GM23338 (cell line): ENCODE data around the gene LILRA6. TPM values are rescaled to one million over a fixed set of nuclear protein-coding genes. Genes with fewer than 3 reads are reported as not detected.
"Not testable (repeated sequence)": the region's sequence is repeated elsewhere in the genome, so short reads cannot be mapped to it uniquely, and the experiment has no call there.

Experiments used
- ATAC-seq: fragments of 200-7000 bp; cut with Tn5 transposase; 3 replicates; pipeline ENCODE4 v1.9.1; 2020
- DNase-seq: peaks from one replicate; pipeline ENCODE4 v3.0.0-alpha.2; 2015; ENCODE audit warnings: low spot score
- H2AFZ ChIP-seq: fragments of 200-600 bp; sonication (generic); 2 replicates; pipeline ENCODE4 v1.8.0; 2016; ENCODE audit warnings: antibody characterized with exemption, mild to moderate bottlenecking, moderate library complexity
- H3F3A ChIP-seq: fragments of 200-600 bp; sonication (generic); replicated peaks from 2 replicates; pipeline ENCODE4 v1.8.0; 2017; ENCODE audit warnings: antibody characterized with exemption, mixed run types, low read depth
- H3K27ac ChIP-seq: fragments of 200-600 bp; sonication (generic); 2 replicates; pipeline ENCODE4 v1.6.1; 2016; ENCODE audit warnings: low read depth
- H3K27me3 ChIP-seq: fragments of 200-600 bp; sonication (generic); 2 replicates; pipeline ENCODE4 v1.8.0; 2016; ENCODE audit warnings: mild to moderate bottlenecking, mixed run types, moderate library complexity; ENCODE audit not compliant: insufficient read depth
- H3K36me3 ChIP-seq: fragments of 200-600 bp; sonication (generic); 2 replicates; pipeline ENCODE4 v1.8.0; 2016; ENCODE audit warnings: mild to moderate bottlenecking; ENCODE audit not compliant: insufficient read depth
- H3K4me1 ChIP-seq: fragments of 200-600 bp; sonication (generic); 2 replicates; pipeline ENCODE4 v1.8.0; 2016; ENCODE audit warnings: mild to moderate bottlenecking, moderate library complexity; ENCODE audit not compliant: insufficient read depth
- H3K4me2 ChIP-seq: fragments of 200-600 bp; sonication (generic); 2 replicates; pipeline ENCODE4 v1.7.1; 2017; ENCODE audit warnings: mixed run types
- H3K4me3 ChIP-seq: fragments of 200-600 bp; sonication (generic); 2 replicates; pipeline ENCODE4 v1.6.1; 2016; ENCODE audit warnings: mixed run types
- H3K79me2 ChIP-seq: fragments of 200-600 bp; sonication (generic); replicated peaks from 2 replicates; pipeline ENCODE4 v1.8.0; 2017; ENCODE audit warnings: mild to moderate bottlenecking; ENCODE audit not compliant: insufficient read depth
- H3K9me2 ChIP-seq: fragments of 200-600 bp; sonication (generic); 2 replicates; pipeline ENCODE4 v1.8.0; 2017; ENCODE audit not compliant: insufficient read depth
- H4K20me1 ChIP-seq: fragments of 200-600 bp; sonication (generic); replicated peaks from 2 replicates; pipeline ENCODE4 v1.8.0; 2017; ENCODE audit warnings: mild to moderate bottlenecking; ENCODE audit not compliant: insufficient read depth
- H3K27ac Mint-ChIP-seq: 2 replicates; pipeline ENCODE4 v1.8.0; 2020; ENCODE audit warnings: inconsistent platforms, mild to moderate bottlenecking, moderate library complexity, mixed read lengths
- H3K27me3 Mint-ChIP-seq: 3 replicates; pipeline ENCODE4 v1.8.0; 2022; ENCODE audit warnings: low read depth, mild to moderate bottlenecking, moderate library complexity, mixed read lengths, inconsistent platforms; ENCODE audit not compliant: insufficient read depth, poor library complexity
- H3K36me3 Mint-ChIP-seq: 3 replicates; pipeline ENCODE4 v1.8.0; 2021; ENCODE audit warnings: low read depth, mild to moderate bottlenecking, inconsistent platforms, moderate library complexity, mixed read lengths
- H3K4me1 Mint-ChIP-seq: 3 replicates; pipeline ENCODE4 v1.8.0; 2020; ENCODE audit warnings: mild to moderate bottlenecking, inconsistent platforms, mixed read lengths
- H3K4me3 Mint-ChIP-seq: 3 replicates; pipeline ENCODE4 v1.8.0; 2021; ENCODE audit warnings: moderate library complexity, mild to moderate bottlenecking, inconsistent platforms, mixed read lengths
- H3K9me3 Mint-ChIP-seq: 3 replicates; pipeline ENCODE4 v1.8.0; 2020; ENCODE audit warnings: moderate library complexity, mild to moderate bottlenecking, inconsistent platforms, mixed read lengths
- CTCF ChIP-seq, 2 experiments: fragments of 200-600 bp in 1 of 2; sonication (generic) in 1 of 2; conservative IDR thresholded peaks; 2 replicates each; pipeline versions ENCODE4 v1.5.1 to v1.6.1; 2016 to 2017; ENCODE audit warnings: antibody characterized with exemption in 2 of 2, low read depth in 2 of 2, mild to moderate bottlenecking in 2 of 2, moderate library complexity in 1 of 2
- EZH2 ChIP-seq: fragments of 200-600 bp; sonication (generic); IDR thresholded peaks from one replicate; pipeline ENCODE4 v1.8.0; 2017; ENCODE audit warnings: antibody characterized with exemption, mild to moderate bottlenecking, low read depth; ENCODE audit not compliant: unreplicated experiment
- EZH2phosphoT487 ChIP-seq: fragments of 200-600 bp; sonication (generic); IDR thresholded peaks from one replicate; pipeline ENCODE4 v1.8.1; 2018; ENCODE audit warnings: antibody characterized with exemption; ENCODE audit not compliant: unreplicated experiment
- JUNB ChIP-seq: IDR thresholded peaks from one replicate; pipeline ENCODE4 v1.6.1; 2016; ENCODE audit warnings: antibody characterized with exemption; ENCODE audit not compliant: unreplicated experiment
- REST ChIP-seq: IDR thresholded peaks from one replicate; pipeline ENCODE4 v1.6.1; 2018; ENCODE audit warnings: antibody characterized with exemption; ENCODE audit not compliant: unreplicated experiment
- STAT1 ChIP-seq: IDR thresholded peaks from one replicate; pipeline ENCODE4 v1.6.1; 2016; ENCODE audit warnings: antibody characterized with exemption; ENCODE audit not compliant: unreplicated experiment
- ZNF114 ChIP-seq: fragments of 250-450 bp; sonication (Bioruptor Pico); IDR thresholded peaks from 2 replicates; pipeline ENCODE4 v1.5.0; 2020; ENCODE audit warnings: mild to moderate bottlenecking, moderate library complexity
- ZNF331 ChIP-seq: fragments of 250-450 bp; sonication (Bioruptor Pico); IDR thresholded peaks from 2 replicates; pipeline ENCODE4 v1.5.0; 2020; ENCODE audit warnings: low read depth, mild to moderate bottlenecking, moderate library complexity
- polyA plus RNA-seq: library from polyadenylated mRNA; unstranded; fragments of >200 nt; fragmentation: Nextera tagmentation; extraction: Ambion mirVana; gene quantifications from 2 replicates; pipeline ENCODE4 v1.2.1, GENCODE V29; 2016
- total RNA-seq: library from RNA; depleted of rRNA; stranded (reverse); fragments of >200 nt; shearing (Covaris generic); gene quantifications from 2 replicates; pipeline ENCODE4 v1.2.3, GENCODE V29; 2014
- TF ChIP-seq, protein P1 (sequence below): IDR thresholded peaks from 2 replicates; pipeline ENCODE4 v1.6.1; 2016; ENCODE audit warnings: antibody characterized with exemption

Gene LILRA6
- total and polyA plus RNA-seq, 2 experiments from 2014 or later: not detected

DNA sequence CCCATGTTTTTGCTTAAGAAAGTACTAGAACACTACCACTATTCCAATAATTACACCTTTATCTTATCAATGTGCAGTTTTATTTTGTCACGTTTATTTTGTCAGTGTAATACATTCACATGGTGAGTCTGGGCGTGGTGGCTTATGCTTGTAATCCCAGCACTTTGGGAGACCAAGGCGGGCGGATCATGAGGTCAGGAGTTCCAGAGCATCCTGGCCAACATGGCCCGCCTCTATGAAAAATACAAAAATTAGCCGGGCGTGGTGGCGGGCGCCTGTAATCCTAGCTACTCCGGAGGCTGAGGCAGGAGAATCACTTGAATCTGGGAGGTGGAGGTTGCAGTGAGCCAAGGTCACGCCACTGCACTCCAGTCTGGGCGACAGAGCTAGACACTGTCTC is 48.1 kb downstream of the LILRA6 start:
- H3K27me3 Mint-ChIP-seq: peaks cover 14% of the 10 kb centered on the region
- not testable (repeated sequence) for H3K27me3 ChIP-seq, H3K4me3 ChIP-seq, H2AFZ ChIP-seq, H3K27ac ChIP-seq, DNase-seq, ATAC-seq, H3K27ac Mint-ChIP-seq, H3K9me2 ChIP-seq, H3K4me1 ChIP-seq, H3K4me2 ChIP-seq, H3K4me3 Mint-ChIP-seq, H3K9me3 Mint-ChIP-seq
- Histone ChIP-seq H3K36me3 (peaks cover 23% of the 10 kb centered on the region), H3K79me2 (peaks cover 22% of the 10 kb centered on the region), H4K20me1 (peaks cover 10% of the 10 kb centered on the region; the same call in 1 of the 2 replicates), H3F3A (peaks cover 22% of the 10 kb centered on the region)
- peaks cover 17% of the 10 kb centered on the region for H3K4me1 Mint-ChIP-seq
- H3K36me3 Mint-ChIP-seq: peaks cover 43% of the 10 kb centered on the region

DNA sequence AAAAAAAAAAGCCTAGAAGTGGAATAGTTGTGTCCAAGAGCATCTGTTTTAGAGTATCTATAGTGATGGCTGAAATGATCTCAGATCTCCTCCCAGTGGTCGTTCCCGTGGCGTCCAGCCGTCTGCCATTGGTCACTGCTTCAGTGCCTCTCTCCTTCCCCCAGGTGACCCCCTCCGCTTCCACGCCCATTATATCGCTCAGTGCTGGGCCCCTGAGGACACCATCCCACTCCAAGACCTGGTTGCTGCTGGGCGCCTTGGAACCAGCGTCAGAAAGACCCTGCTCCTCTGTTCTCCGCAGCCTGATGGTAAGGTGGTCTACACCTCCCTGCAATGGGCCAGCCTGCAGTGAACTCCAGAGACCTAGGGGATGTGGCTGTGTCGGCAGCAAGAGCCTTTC is 49.6 kb downstream of the LILRA6 start:
- Histone ChIP-seq H3K4me1 (peaks cover 7% of the 10 kb centered on the region; the same call in 1 of the 2 replicates), H3K36me3 (peaks cover 23% of the 10 kb centered on the region), H3K4me3 (no peak overlapping the region), H4K20me1 (peaks cover 14% of the 10 kb centered on the region; the same call in 1 of the 2 replicates), H3K79me2 (peaks cover 31% of the 10 kb centered on the region), H3F3A (peaks cover 18% of the 10 kb centered on the region), H3K27ac (no peak overlapping the region), H3K27me3 (no peaks in the 10 kb centered on the region), H3K4me2 (no peak overlapping the region), H3K9me2 (no peaks in the 10 kb centered on the region), H2AFZ (no peak overlapping the region)
- Mint-ChIP-seq H3K4me1 (peaks cover 18% of the 10 kb centered on the region), H3K27ac (no peak overlapping the region), H3K27me3 (peaks cover 18% of the 10 kb centered on the region), H3K9me3 (no peaks in the 10 kb centered on the region), H3K36me3 (peaks cover 41% of the 10 kb centered on the region), H3K4me3 (peak overlapping the region; percentile 88)
- no peak for ATAC-seq
- no peak for DNase-seq
- TF ChIP-seq STAT1: no peak
- TF ChIP-seq EZH2: no peak
- no peak for TF ChIP-seq ZNF331 (CRISPR knock-in tag)
- no peak for TF ChIP-seq JUNB
- TF ChIP-seq ZNF114: no peak
- TF ChIP-seq CTCF (conservative IDR thresholded peaks at IDR 0.05; ENCODE audit: low read depth in 2 of 2): no peak
- TF ChIP-seq REST: no peak
- TF ChIP-seq, protein P1, sequence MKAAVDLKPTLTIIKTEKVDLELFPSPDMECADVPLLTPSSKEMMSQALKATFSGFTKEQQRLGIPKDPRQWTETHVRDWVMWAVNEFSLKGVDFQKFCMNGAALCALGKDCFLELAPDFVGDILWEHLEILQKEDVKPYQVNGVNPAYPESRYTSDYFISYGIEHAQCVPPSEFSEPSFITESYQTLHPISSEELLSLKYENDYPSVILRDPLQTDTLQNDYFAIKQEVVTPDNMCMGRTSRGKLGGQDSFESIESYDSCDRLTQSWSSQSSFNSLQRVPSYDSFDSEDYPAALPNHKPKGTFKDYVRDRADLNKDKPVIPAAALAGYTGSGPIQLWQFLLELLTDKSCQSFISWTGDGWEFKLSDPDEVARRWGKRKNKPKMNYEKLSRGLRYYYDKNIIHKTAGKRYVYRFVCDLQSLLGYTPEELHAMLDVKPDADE: no peak
- TF ChIP-seq EZH2phosphoT487: no peak
